ENCODE results near the gene RPL15. TPM values are rescaled to one million over a fixed set of nuclear protein-coding genes. Genes with fewer than 3 reads are reported as not detected.

Gene RPL15
- total RNA-seq, 1 donor from 2014 or later = 1,859 TPM

DNA sequence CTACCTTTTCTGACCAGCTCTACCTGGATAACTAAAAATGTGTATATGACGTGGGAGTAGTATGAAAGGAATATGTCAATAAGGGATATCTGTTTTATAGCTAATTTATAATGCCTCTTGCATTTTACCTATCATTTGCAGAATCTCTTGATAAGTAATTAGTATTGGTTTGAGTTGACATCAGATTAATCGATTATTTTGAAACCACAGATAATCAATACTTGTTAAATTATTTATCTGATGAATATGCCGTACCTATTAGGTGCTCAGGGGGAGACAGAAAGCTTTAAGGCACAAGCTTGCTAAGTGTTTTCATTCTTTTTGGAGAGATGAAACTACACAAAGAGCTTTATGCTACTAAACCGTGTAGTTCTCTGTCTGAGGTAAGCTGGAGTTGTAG is 52.5 kb downstream of the RPL15 start:
- Mint-ChIP-seq H3K27ac (no peak overlapping the region), H3K4me3 (ENCODE audit: low read depth) (no peak overlapping the region), H3K36me3 (ENCODE audit: insufficient read depth) (peaks cover 13% of the 10 kb centered on the region), H3K27me3 (no peaks in the 10 kb centered on the region), H3K4me1 (ENCODE audit: low read depth) (no peaks in the 10 kb centered on the region), H3K9me3 (ENCODE audit: low read depth) (no peaks in the 10 kb centered on the region)
- no peak for DNase-seq (ENCODE audit: low spot score, unreplicated experiment)
- TF ChIP-seq, protein P1, sequence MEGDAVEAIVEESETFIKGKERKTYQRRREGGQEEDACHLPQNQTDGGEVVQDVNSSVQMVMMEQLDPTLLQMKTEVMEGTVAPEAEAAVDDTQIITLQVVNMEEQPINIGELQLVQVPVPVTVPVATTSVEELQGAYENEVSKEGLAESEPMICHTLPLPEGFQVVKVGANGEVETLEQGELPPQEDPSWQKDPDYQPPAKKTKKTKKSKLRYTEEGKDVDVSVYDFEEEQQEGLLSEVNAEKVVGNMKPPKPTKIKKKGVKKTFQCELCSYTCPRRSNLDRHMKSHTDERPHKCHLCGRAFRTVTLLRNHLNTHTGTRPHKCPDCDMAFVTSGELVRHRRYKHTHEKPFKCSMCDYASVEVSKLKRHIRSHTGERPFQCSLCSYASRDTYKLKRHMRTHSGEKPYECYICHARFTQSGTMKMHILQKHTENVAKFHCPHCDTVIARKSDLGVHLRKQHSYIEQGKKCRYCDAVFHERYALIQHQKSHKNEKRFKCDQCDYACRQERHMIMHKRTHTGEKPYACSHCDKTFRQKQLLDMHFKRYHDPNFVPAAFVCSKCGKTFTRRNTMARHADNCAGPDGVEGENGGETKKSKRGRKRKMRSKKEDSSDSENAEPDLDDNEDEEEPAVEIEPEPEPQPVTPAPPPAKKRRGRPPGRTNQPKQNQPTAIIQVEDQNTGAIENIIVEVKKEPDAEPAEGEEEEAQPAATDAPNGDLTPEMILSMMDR (IDR thresholded peaks at IDR 0.05; ENCODE audit: unreplicated experiment) = no peak

Other genes starting within 250 kb of the RPL15 start
- gene UBE2E1, start 111.2 kb upstream of the RPL15 start, total RNA-seq = 129 and 134 TPM in 2 replicates
- 8.5 and 9.5 TPM in 2 replicates for gene NKIRAS1, start 142 bp upstream of the RPL15 start, total RNA-seq
- 14.9 TPM in 2 replicates for gene NR1D2, start 28.2 kb downstream of the RPL15 start, total RNA-seq

Data from progenitor cell of endocrine pancreas (in vitro differentiated cells).